NB4 (cell line): ENCODE data around the gene DUS3L.

Experiments
- DNase-seq: peaks from one replicate; pipeline ENCODE4 v3.0.0; 2010; ENCODE audit warnings: low read depth
- H3K4me3 ChIP-seq: one replicate; pipeline ENCODE4 v1.5.1; 2011; ENCODE audit warnings: mild to moderate bottlenecking, low read depth, low read length, moderate library complexity
- MYC ChIP-seq: IDR thresholded peaks from 2 replicates; pipeline ENCODE4 v1.6.1; 2011; ENCODE audit warnings: low read depth, low read length
- POLR2A ChIP-seq: IDR thresholded peaks from 2 replicates; pipeline ENCODE4 v1.6.1; 2011; ENCODE audit warnings: mild to moderate bottlenecking; ENCODE audit not compliant: insufficient read length; ENCODE audit errors: extremely low read depth
- TF ChIP-seq, protein P1 (sequence below): IDR thresholded peaks from 2 replicates; pipeline ENCODE4 v1.6.1; 2011; ENCODE audit warnings: low read depth, low read length
- TF ChIP-seq, protein P2 (sequence below): IDR thresholded peaks from one replicate; pipeline ENCODE4 v1.5.1; 2012; ENCODE audit warnings: low read depth, low read length

The DUS3L gene

DNA sequence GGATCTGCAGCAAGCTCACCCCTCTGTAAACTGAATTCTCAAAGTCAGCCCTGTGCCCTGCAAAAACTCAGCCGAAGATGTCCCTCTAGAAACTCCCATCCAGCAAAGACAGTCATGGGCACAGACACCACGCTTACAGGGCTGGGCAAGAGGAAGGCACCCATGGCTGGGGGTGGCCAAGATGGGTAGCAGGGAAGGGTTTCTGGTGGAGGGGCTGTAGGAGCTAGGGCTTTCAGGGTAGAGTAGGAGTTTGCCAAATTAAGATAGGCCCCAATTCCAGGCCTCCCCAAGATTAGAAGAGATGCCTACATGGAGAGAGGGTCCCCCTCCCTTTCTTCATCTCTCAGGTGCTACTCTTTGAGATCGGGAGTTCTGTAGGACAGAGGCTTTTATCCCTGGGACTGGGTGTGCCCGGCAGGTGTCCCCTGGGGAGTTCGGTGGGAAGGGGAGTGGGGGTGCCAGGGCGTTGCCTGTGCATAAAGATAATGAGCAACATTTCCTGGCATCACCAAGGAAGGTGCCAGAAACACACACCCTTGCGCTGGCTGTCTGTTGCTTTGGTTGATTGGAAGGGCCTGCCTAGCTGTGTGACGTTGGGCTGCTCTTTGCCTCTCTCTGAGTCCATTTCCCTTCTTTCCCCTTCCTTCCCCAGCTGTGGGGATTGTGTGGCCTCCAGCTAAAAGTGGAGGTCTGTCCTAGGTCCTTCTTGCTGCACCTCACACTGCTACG lies 23.3 kb upstream of the DUS3L start:
- TF ChIP-seq POLR2A (no peak), MYC (no peak)
- TF ChIP-seq, protein P1, sequence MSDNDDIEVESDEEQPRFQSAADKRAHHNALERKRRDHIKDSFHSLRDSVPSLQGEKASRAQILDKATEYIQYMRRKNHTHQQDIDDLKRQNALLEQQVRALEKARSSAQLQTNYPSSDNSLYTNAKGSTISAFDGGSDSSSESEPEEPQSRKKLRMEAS = no peak
- TF ChIP-seq, protein P2, sequence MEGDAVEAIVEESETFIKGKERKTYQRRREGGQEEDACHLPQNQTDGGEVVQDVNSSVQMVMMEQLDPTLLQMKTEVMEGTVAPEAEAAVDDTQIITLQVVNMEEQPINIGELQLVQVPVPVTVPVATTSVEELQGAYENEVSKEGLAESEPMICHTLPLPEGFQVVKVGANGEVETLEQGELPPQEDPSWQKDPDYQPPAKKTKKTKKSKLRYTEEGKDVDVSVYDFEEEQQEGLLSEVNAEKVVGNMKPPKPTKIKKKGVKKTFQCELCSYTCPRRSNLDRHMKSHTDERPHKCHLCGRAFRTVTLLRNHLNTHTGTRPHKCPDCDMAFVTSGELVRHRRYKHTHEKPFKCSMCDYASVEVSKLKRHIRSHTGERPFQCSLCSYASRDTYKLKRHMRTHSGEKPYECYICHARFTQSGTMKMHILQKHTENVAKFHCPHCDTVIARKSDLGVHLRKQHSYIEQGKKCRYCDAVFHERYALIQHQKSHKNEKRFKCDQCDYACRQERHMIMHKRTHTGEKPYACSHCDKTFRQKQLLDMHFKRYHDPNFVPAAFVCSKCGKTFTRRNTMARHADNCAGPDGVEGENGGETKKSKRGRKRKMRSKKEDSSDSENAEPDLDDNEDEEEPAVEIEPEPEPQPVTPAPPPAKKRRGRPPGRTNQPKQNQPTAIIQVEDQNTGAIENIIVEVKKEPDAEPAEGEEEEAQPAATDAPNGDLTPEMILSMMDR = no peak
- no peak for DNase-seq
- H3K4me3 ChIP-seq = no peak overlapping the region

DNA sequence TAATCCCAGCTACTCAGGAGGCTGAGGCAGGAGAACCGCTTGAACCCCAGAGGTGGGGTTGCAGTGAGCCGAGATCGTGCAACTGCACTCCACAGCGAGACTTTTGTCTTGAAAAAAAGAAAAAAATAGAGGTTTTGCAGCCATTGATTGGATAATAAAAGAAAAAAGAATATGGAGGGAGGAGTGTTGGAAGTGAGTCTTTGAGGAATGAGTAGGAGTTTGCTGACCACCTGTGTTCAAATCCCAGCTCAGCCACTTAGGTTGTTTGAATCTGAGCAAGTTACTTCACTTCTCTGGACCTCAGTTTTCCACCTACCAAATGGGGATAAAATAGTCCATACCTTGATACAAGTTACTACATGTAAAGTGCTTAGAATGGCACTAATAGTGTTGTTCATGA lies 20.2 kb upstream of the DUS3L start:
- no peak overlapping the region for H3K4me3 ChIP-seq
- DNase-seq = no peak
- TF ChIP-seq, protein P1 = no peak
- no peak for TF ChIP-seq MYC
- no peak for TF ChIP-seq POLR2A

DNA sequence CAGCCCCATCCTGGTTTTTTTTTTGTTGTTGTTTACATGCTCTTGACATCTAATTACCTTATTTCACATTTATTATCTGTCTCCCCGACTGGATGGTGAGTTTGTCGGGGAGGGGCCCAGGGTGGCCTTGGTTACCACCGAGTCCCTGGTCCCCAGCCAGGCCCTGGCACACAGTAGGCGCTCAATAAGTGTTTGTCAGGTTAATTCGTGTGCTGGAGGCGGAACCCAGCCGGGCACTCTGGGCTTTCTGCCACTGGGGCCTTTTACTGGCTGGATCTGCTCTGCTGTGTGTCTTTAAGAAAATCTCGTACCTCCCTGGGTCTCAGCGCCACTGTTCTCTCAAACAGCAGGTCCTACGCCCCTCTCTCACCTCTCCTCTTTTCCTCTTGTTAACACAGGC lies 18.5 kb upstream of the DUS3L start:
- DNase-seq = no peak

DNA sequence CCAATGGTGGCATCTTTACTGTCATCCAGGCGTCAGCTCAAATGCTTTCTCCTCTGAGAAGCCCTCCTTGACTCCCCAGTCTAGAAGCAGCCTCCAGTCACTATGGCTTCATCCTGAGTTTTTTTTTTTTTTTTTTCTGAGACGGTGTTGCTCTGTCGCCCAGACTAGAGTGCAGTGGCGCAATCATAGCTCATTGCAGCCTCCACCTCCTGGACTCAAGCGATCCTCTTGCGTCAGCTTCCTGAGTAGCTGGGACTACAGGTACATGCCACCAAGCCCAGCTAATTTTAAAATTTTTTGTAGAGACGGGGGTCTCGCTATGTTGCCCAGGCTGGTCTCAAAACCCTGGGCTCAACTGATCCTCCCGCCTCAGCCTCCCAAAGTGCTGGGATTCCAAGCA lies 18.1 kb upstream of the DUS3L start:
- TF ChIP-seq, protein P1 = no peak
- TF ChIP-seq POLR2A = no peak
- TF ChIP-seq, protein P2 = no peak
- no peak for TF ChIP-seq MYC
- no peak overlapping the region for H3K4me3 ChIP-seq
- DNase-seq = peak; percentile 75

More for the DNA sequence above, 18.5 kb upstream of the DUS3L start:
- TF ChIP-seq MYC = no peak
- H3K4me3 ChIP-seq = no peak overlapping the region

DNA sequence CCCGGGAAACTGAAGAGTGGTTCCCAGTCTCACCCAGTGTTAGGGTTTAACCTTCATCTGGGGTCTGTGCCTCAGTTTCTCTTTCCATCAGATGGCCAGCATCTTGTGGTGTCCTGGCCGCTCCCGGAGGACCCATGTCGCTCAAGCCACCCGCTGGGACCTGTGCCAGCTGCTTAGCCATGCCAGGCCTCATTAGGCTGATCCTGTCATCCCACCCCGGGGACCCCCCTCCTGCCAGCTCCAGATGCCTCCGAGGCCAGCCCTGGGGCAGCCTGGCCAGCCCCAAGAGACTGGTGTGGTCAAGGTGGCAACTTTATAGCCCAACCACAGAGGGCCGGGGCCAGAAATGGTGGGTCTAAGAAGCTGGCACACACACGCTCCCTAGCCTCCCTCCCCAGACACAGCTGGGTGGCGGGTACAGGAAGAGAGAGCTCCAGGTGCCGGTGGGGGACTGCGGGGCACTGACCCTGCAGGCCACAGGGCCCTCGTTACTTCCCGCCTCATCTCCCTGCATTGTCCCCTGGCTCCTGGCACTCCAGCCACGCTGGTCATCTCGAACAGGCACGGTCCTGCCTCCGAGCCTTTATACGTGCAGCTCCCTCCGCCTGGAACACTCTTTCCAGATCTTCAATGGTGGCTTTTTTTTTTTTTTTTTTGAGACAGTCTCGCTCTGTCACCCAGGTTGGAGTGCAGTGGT lies 17.3 kb upstream of the DUS3L start:
- H3K4me3 ChIP-seq = no peak overlapping the region
- DNase-seq = no peak
- TF ChIP-seq, protein P2 = no peak
- TF ChIP-seq, protein P1 = no peak
- no peak for TF ChIP-seq POLR2A
- no peak for TF ChIP-seq MYC

DNA sequence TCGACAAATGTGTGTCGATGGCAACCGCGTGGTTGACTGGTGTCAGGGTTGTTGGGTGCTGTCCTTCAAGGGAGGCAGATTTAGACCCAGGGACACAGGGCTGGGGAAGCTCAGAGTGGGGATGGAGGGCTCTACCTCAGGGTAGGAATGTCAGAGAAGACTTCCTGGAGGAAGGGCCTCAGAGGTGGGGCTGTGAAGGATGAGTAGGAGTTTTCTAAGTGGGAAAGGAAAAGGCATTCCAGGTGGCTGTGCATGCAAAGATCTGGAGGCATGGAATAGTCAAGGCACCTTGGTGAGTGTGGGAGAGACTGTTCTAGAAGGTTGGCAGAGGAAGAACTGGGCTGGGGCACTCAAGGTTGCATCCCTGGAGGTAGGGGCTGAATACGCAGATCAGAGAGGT lies 15.9 kb upstream of the DUS3L start:
- no peak overlapping the region for H3K4me3 ChIP-seq
- no peak for DNase-seq
- TF ChIP-seq, protein P2 = no peak
- TF ChIP-seq MYC = no peak
- TF ChIP-seq, protein P1 = no peak
- no peak for TF ChIP-seq POLR2A

DNA sequence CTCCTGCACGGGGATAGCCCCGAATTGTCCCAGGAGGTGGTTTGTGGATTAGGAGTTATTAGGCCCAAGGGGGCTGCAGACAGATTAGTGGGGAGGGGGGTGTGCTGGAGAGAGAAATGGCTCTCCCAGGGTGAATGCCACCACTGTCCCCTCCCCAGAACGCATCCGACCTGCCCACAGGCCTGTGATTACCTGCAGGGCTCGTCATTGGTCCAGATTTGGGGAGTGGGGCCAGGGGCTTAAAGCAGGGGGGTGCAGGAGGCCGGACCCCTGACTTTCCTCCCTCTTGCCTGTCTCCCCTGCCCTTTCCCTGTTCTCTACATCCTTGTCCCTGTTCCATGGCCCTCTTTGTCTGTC lies 15.1 kb upstream of the DUS3L start:
- no peak for DNase-seq
- TF ChIP-seq, protein P2 = no peak
- TF ChIP-seq, protein P1 = no peak
- no peak for TF ChIP-seq MYC
- no peak for TF ChIP-seq POLR2A
- H3K4me3 ChIP-seq = no peak overlapping the region
